Choroid plexus epithelial cell (primary cell): ENCODE measurements around the gene PAX3.

Experiments used
- DNase-seq: peaks from one replicate; pipeline ENCODE4 v3.0.0-alpha.2; 2010; ENCODE audit warnings: low read depth
- H3K4me3 ChIP-seq: 2 replicates; pipeline ENCODE4 v1.5.1; 2011; ENCODE audit warnings: low read depth, mild to moderate bottlenecking, control low read depth, low read length, moderate library complexity
- CTCF ChIP-seq: conservative IDR thresholded peaks from 2 replicates; pipeline ENCODE4 v1.5.1; 2011; ENCODE audit warnings: low read depth, mild to moderate bottlenecking, control low read depth, inconsistent platforms, low read length, moderate library complexity

PAX3 gene

GRCh38 chr2:222304737-222305515 is 6.1 kb upstream of the PAX3 start:
- TF ChIP-seq CTCF: no peak
- H3K4me3 ChIP-seq: no peak overlapping the region
- no peak for DNase-seq

GRCh38 chr2:222303828-222304736 is 5.3 kb upstream of the PAX3 start:
- no peak for DNase-seq
- H3K4me3 ChIP-seq: no peak overlapping the region
- no peak for TF ChIP-seq CTCF

- H3K4me3 ChIP-seq: no peak overlapping the region
- no peak for TF ChIP-seq CTCF
- DNase-seq: no peak
Observed at GRCh38 chr2:222303045-222303827, 4.4 kb upstream of the PAX3 start.

- H3K4me3 ChIP-seq: no peak overlapping the region
- no peak for DNase-seq
- TF ChIP-seq CTCF: no peak
Observed at GRCh38 chr2:222302178-222303018, 3.6 kb upstream of the PAX3 start.

- no peak for DNase-seq
- H3K4me3 ChIP-seq: no peak overlapping the region
- TF ChIP-seq CTCF: no peak
Observed at GRCh38 chr2:222301796-222302118, 3.0 kb upstream of the PAX3 start.

- TF ChIP-seq CTCF: no peak
- H3K4me3 ChIP-seq: no peak overlapping the region
- no peak for DNase-seq
Observed at GRCh38 chr2:222301053-222301795, 2.4 kb upstream of the PAX3 start.
